KBM-7 (cell line): ENCODE measurements around the gene GEMIN7.
A peak's percentile ranks its signal among the peaks of the same experiment; 100 is the strongest.

ENCODE experiments used
- DNase-seq: peaks from one replicate; pipeline ENCODE4 v3.0.0-alpha.2; 2015
- in situ Hi-C: fragments of 300-500 bp; cut with MboI; formaldehyde crosslinking; loops from 2 replicates; pipeline ENCODE4 v1.14.3; 2020; ENCODE audit warnings: low sequenced_read_pairs, low pct_unique_long_range_greater_than_20kb, mixed read lengths

GEMIN7 gene, protein sequence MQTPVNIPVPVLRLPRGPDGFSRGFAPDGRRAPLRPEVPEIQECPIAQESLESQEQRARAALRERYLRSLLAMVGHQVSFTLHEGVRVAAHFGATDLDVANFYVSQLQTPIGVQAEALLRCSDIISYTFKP

DNA sequence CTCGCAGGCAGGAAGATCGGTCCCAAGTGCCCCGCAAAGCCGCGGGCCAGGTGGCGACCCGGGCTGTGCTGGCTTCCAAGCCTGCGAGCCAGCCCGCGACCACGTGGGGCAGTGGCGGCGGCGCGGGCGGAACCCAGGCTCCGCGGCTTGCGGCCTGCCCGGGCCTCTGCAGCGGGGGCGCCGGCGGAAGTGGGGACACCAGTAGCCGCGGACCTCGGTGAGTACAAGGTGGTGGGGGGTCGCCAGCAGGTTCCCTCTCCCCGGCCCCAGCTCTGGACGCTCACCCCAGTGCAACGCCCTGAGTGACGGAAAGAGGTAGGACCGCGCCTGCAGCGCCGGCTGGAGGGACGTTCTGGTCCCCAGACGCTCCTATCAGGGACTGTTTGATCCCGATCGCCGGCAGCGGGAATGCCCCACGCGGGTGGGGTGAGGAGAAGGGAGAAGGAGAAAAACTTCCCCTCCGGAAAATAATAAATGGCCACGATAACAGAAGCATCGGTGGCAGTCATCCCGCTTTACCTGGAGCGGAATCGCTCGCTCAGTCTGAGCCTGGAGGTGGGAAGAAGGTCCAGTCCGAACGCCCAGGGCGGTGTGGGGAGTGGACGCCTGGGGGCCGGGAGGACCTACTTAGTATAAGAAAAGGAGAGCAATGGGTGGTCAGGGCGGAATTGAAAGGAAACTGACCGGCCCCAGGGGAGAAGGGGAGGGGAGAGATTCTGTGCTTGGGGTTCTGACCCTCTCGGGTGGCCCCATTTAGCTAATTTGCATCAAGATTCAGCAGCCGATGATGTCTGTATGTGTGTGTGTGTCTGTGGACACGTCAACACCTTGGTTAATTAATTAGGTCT is at the start of gene GEMIN7:
TSS of gene GEMIN7 (plus strand) at position 198 of the 848 bp plus-strand sequence. CDS start 10,855 bp downstream, outside the sequence.
- in situ Hi-C loops, result no loop called here
- peak; percentile 86 for DNase-seq

DNA sequence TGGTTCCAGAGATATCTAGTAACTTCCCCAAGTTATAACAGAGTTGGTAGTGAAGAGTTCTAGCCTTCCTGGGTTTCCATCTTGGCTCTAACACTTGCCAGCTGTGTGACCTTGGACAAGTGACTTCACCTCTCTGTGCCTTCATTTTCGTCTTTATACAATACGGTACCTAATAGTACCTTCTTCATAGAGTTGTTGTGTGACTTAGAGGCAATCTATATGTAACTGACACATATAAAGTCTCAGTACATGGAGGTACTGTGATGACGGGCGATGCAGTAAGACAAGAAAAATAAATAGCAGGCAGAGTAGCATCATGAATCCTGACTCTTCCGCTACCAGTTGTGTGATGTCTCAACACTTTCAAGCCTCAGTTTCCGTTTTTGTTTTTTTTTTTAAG is 48.2 kb upstream of the GEMIN7 start:
- no peak for DNase-seq
- in situ Hi-C loops, result no loop called here

DNA sequence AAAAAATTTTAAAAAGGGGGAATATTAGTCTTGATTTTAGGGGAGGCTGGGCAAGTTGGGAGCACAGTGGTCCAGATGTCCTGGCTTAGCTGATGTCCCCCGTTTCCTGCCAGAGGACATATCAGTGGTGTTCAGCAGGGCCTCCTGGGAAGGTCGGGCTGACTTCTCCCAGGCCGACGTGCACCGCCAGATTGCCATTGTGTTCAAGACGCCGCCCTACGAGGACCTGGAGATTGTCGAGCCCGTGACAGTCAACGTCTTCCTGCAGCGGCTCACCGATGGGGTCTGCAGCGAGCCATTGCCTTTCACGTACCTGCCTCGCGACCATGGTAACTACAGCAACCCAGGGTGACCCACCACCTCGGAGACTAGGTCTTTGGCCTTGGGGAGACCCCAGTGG is 46.6 kb upstream of the GEMIN7 start:
- DNase-seq, result no peak
- in situ Hi-C loops, result no loop called here

DNA sequence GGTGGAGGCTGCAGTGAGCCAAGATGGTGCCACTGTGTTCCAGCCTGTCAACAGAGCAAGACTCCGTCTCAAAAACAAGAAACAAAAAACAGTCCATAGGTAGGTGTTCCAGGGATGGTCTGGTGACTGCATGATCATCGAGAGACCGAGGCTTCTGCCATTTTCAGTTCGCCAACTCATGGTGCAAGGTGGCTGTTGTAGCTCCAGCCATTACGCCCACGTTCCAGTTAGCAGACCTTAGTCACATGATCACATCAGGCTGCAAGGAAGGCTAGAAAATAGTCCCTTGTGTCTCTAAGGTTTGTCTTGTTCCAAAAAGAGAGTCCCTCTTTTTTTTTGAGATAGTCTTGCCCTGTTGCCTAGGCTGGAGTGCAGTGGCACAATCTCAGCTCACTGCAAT is 43.3 kb upstream of the GEMIN7 start:
- in situ Hi-C loops, result no loop called here
- DNase-seq, result no peak

DNA sequence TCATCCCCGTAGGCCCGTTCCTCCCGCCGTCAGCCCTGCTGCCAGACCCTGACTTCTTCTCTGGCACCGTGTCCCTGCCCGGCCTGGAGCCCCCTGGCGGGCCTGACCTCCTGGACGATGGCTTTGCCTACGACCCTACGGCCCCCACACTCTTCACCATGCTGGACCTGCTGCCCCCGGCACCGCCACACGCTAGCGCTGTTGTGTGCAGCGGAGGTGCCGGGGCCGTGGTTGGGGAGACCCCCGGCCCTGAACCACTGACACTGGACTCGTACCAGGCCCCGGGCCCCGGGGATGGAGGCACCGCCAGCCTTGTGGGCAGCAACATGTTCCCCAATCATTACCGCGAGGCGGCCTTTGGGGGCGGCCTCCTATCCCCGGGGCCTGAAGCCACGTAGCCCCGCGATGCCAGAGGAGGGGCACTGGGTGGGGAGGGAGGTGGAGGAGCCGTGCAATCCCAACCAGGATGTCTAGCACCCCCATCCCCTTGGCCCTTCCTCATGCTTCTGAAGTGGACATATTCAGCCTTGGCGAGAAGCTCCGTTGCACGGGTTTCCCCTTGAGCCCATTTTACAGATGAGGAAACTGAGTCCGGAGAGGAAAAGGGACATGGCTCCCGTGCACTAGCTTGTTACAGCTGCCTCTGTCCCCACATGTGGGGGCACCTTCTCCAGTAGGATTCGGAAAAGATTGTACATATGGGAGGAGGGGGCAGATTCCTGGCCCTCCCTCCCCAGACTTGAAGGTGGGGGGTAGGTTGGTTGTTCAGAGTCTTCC is 41.5 kb upstream of the GEMIN7 start:
- no peak for DNase-seq
- in situ Hi-C loops, result no loop called here

DNA sequence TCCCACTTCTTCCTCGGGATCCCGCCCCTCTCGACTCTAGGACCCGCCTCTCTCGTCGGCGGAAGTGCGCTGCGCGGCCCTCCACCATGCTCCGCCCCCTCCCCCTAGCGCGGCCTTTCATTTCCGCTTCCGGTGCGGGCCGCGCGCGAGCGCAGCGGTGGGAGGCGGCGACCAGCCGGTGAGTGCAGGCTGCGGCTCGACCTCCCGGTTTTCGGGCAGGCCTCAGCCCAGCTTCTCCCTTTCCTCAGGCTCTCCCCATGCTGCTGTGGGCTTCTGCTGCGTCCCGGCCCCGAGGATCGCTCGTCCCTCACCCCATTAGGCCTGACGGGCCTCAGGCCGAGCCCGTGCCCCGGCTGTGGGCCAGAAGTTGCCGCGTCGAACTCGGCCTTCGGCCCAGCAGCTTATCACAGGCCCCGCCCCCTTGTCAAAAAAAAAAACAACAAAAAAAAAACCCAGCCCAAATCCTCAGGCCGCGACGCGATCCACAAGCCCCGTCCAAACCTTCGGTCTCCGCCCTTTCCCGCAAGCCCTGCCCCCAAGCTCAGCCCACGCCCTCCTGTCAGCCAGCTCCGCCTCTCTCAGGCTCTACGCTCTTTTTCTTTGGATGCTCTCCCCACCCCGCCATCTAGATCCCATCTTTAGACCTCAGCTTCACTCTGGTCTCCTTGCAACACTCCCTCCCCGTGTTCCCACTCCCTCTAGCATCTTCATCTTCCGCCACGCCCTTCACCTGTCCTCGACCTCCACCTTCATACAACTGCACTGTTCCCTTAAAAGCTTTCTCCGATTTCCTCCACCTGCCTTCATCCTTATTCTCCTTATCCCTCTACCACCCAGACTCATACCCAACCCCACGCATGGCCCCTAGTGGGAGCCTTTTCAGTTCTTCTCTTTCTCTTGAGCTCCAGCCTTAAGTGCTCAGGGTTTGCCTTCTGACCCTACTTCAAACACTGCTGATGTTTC is 39.8 kb upstream of the GEMIN7 start, which contains the start of gene CLASRP:
TSS of gene CLASRP (plus strand) at position 115 of the 963 bp plus-strand sequence. CDS start 1,168 bp downstream, outside the sequence.
- peak; percentile 88 for DNase-seq
- in situ Hi-C loops, result no loop called here

DNA sequence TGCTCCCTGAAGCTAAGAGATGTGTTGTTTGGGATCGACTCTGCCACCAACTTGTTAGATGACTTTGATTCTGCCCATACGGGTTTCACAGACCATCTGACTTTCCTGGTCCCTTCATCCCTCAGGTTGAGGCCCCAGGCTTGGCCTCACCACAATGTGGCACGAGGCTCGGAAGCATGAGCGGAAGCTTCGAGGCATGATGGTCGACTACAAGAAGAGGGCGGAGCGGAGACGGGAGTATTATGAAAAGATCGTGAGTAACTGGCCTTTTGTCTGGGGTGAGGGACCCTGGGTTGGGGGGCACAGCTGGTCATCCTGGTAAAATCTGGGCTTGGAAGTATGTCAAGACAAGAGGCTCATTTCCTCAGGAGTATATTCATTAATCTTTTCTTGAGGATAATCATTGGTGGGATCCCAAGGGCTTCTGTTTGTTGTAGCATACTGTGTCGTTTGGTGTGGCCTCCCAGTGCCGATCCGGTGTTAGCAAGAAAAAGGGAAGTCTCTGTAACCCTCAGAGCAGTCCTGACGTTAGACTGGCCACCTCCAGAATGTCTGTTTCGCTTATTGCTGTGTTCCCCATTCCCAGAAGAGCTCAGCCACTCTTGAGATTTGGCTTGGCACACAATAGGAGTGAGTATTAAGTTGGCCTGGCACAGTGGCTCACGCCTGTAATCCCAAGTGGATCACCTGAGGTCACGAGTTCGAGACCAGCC is 38.8 kb upstream of the GEMIN7 start:
- DNase-seq, result peak; percentile 69

DNA sequence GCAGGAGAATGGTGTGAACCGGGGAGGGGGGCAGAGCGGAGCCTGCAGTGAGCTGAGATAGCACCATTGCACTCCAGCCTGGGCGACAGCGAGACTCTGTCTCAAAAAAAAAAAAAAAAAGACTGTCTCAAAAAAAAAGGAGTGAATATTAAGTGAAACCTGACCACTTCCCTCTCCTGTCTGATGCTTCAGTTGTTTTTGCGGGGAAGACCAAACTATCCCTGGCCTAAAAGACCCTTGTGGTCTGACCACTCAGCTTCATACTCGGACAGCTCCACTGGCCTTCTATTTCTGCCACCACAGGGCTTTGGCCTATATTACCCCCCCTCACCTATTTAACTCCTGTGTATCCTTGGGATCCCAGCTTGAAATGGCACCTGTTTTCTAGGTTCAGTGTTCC is 37.9 kb upstream of the GEMIN7 start:
- DNase-seq, result no peak
- in situ Hi-C loops, result no loop called here

More for the DNA sequence above, 38.8 kb upstream of the GEMIN7 start:
- in situ Hi-C loops, result no loop called here

DNA sequence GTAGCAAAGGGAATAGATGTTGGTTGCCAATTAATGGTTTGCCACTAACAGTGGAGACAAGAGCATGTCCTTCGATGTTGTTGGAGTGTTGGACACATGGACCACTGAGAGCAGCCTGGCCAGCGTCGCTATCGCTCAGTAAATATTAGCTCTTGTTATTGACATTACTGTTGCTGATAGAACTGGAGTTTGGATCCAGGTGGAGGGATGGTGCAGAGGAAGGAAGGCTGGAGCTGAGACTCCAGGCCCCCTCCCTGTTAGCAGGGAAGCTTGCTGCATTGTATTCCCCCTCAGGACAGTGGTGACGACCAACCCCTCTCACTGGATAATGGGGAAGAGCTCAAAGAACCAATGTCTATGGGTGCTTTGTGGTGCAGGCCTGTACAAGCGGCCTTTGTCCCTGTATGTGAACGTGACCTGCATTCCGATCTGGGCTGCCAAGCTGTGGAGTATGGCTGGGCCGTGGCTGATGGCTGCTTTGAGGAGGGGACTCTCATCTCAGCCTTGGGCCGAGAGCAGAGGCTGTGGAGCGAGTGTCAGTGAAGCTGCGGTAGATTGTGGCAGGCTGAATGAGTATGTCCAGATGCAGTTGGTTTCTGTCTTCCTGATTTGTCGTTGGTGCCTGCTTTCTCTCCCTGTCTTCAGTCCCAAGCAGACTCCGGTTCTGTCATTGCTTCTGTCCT is 33.2 kb upstream of the GEMIN7 start:
- in situ Hi-C loops, result no loop called here
- no peak for DNase-seq

DNA sequence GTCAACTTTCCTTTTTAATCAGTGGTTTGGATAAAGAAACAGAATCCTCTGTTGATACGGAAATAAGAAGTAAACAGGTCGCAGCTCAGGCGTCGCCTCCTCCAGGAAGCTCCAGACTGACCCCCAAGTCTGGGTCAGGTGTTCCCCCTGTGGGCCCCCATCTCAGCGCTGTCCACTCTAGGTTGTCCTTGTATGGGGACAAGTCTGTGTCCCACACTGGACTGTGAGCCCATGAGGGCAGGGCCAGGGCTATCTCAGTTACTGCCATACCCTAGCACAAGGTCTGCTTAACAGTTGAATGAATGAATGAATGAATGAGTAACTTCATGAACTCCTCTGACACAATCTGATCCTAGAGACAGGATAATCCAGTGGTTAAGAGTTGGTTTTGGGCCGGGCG is 32.7 kb upstream of the GEMIN7 start:
- in situ Hi-C loops, result no loop called here
- DNase-seq, result no peak

DNA sequence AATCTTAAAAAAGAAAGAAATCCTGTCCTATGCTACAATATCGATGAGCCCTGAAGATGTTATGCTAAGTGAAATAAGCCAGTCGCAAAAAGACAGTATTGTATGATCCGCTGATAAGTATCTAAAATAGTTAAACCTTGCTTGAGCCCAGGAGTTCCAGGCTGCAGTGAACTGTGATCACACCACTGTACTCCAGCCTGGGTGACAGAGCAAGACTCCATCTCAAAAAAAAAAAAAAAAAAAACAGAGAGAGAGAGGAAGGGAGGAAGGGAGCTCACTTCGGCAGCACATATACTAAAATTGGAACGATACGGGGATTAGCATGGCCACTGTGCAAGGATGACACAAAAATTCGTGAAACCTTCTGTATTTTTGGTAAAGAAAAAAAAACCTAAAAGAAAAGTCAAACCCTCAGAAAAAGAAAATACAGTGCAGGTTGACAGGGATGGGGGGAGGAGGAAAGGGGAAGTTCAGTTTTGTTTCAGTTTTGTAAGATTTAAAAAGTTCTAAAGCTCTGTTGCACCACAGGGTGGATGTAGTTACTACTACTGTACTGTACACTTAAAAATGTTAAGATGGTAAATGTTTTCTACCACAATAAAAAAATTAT is 31.8 kb upstream of the GEMIN7 start:
- in situ Hi-C loops, result no loop called here
- DNase-seq, result peak; percentile 77

DNA sequence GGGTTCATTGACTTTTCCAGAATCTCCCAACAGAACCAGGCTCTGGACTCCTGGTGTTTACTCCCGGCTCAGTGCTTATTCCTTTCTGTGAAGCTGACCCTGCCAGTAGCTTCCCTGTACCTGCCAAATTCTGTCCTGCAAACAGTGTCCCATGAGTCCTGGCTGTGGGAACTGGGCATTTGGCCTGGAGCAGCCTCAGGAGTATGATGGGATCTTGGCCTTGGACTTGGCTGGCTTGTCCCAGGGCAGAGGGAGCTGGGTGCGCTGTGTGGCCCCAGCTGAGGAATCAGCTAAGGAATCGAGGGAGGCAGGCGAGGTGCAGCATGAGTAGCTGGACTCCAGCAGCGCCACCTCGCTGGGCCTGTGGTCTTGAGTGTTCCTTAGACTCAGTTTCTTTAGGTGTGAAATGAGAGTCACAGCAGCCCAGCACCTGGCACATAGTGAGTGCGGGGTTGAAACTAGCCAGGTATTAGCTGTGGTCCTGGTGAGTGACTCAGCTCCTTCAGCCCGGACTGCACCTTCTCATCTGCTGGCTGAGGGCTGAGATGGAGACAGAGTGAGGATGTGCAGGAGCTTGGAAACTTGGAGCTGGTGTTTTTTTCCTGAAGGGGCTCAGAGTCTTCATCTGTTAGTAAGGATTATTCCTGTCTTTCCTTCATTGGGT is 29.9 kb upstream of the GEMIN7 start:
- in situ Hi-C loops, result no loop called here
- no peak for DNase-seq

DNA sequence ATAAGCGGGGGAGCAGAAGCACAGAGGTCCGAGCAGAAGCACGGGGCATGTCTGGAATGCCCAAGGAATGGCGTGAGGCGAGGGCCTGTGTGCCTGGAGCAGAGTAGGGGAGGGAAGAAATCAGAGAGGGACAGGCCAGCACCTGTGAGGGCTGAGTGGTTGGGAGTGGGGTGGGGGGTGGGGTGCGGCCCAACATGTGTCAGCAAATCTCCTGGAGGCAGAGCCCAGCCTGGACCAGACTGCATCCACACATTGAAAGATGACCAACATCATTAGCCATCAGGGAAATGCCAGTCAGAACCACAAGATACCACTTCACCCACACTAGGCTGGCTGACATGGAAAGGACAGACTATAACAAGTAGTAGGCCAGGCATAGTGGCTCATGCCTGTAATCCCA is 29.0 kb upstream of the GEMIN7 start:
- in situ Hi-C loops, result no loop called here

DNA sequence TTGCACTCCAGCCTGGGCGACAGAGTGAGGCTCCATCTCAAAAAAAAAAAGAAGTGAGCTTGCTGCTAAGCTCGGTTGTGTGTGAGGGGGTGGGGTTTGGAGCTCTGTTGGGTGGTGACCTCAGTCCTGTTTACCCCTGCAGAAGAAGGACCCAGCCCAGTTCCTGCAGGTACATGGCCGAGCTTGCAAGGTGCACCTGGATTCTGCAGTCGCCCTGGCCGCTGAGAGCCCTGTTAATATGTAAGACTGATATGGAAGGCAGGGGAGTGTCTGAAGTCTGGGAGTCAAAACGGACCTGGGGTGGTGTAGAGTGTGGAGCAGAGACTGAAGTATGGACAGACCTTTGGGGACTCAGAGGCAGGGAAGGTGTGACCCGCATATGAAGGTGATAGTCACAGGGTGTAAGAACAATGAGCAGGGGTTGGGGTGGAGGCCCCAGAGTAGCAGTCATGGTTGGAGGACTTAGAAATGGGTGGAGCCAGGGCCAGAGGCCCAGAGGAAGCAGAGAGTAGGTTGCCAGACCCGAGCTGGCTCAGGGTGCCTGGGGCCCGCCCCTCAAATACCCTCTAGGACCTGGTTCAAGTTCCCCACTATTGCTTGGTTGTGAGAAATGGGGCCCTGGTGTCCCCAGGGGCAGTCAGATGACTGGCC is 27.0 kb upstream of the GEMIN7 start:
- DNase-seq, result no peak
- in situ Hi-C loops, result no loop called here

More for the DNA sequence above, 29.0 kb upstream of the GEMIN7 start:
- no peak for DNase-seq

DNA sequence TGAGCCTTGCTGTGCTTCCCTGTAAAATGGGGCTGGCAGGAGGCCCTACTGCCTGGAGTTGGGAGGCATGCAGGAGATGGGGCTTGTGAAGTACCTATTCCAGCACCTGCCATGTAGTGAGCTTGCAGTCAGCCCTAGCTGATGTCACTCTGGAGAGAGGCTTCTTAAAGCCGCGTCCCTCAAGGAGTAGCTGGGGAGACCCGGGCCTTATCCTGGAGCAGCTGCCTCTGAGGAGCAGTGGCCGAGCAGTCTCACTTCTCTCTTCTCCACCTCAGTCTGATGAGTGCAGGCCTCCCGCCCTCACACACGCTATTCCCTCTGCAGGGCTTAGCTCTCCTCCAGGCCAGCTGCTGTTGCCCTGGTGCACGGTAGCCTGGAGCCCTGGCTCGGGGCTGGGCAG is 22.2 kb upstream of the GEMIN7 start:
- no peak for DNase-seq
- in situ Hi-C loops, result no loop called here

DNA sequence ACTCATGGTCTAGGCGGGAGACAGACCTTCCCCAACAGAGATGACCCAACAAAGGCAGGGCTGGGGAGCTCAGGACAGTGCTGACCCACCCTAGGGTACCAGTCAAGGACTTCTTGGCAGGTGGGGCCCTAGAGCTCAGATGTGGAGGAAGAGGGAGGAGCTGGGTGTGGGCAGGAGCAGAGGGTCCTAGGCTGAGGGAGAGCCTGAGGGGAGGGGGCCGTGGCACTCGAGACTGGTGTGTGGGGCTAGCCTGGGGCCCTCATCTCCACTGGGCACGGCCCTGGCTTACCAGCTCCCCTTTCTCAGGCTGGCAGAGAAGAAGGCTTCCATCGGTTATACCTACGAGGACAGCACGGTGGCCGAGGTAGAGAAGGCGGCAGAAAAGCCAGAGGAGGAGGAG is 21.6 kb upstream of the GEMIN7 start:
- in situ Hi-C loops, result no loop called here
- DNase-seq, result no peak
